ENCODE measurements around the gene KIAA0040.

DNA sequence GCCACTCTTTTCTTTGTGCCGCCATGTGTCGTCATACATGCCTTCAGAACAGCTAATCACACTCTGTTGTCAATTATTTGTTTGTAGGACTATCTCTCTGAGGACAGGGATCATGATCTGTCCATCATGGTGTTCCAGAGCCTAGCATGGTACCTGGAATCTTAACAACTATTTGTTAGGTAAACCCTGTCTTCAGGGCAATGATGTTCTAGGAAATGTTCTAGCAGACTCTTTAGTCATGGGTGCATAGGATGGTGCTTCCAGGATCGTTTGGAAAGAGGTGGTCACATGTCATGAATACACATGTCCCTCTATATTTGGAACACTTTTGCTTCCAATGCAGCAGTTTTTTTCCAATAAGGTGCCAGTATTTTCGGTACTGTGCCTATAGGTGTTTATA lies 18.2 kb upstream of the KIAA0040 start:
- TF ChIP-seq, protein P1, sequence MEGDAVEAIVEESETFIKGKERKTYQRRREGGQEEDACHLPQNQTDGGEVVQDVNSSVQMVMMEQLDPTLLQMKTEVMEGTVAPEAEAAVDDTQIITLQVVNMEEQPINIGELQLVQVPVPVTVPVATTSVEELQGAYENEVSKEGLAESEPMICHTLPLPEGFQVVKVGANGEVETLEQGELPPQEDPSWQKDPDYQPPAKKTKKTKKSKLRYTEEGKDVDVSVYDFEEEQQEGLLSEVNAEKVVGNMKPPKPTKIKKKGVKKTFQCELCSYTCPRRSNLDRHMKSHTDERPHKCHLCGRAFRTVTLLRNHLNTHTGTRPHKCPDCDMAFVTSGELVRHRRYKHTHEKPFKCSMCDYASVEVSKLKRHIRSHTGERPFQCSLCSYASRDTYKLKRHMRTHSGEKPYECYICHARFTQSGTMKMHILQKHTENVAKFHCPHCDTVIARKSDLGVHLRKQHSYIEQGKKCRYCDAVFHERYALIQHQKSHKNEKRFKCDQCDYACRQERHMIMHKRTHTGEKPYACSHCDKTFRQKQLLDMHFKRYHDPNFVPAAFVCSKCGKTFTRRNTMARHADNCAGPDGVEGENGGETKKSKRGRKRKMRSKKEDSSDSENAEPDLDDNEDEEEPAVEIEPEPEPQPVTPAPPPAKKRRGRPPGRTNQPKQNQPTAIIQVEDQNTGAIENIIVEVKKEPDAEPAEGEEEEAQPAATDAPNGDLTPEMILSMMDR (IDR thresholded peaks at IDR 0.05), result no peak
- no peak for TF ChIP-seq POLR2A (IDR thresholded peaks at IDR 0.05)
